GM18520 (cell line): ENCODE measurements around the gene VCAN.

Experiments used
- ATAC-seq: cut with Tn5 transposase; IDR thresholded peaks from one replicate; pipeline ENCODE4 v1.9.1; 2021; ENCODE audit not compliant: unreplicated experiment

VCAN gene

DNA sequence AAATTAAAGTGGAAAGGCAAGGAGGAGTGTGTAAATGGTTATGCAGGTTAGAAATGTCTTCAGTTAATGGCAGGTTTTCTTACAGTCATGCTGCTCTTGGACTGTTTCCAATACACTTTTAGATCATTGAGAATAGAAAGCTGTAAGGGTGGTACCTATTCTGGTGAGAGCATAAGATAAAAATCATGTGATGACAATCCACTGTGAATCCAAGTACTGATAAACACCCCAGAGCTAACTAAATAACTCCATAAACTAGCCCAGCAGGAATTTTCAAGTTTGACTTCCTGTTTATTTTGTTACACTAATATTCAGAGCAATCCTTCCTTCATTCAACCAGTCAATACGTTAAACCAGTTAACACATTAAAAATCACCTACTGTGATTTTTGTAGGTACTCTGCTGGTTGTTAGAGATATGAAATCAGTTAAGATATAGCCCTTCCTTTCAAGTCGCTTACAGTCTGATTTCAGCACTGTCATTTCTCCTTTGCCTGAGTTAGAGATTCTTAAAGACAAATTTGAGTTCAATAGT lies 22.6 kb downstream of the VCAN start:
- no peak for ATAC-seq

- no peak for ATAC-seq
Measured at GRCh38 chr5:83494666-83495065, 23.1 kb downstream of the VCAN start.

DNA sequence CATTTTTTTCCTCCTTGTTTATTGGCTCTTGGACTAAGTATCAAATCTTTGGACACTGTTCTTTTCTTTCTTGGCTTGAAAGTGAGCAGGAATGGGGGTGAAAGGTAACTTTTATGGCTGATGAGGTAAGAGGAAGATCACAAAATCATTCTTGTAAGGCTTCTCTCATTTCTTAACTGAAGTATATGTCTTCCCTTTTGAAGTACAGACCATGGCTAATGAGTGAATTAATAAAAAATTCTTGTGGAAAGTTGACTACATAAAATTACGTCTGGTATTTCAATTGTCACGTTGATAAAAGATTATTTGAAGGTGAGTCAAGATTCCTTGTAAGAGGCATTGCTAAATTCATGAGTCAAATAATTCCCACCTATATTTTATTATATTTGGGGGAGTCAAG lies 25.1 kb downstream of the VCAN start:
- no peak for ATAC-seq

DNA sequence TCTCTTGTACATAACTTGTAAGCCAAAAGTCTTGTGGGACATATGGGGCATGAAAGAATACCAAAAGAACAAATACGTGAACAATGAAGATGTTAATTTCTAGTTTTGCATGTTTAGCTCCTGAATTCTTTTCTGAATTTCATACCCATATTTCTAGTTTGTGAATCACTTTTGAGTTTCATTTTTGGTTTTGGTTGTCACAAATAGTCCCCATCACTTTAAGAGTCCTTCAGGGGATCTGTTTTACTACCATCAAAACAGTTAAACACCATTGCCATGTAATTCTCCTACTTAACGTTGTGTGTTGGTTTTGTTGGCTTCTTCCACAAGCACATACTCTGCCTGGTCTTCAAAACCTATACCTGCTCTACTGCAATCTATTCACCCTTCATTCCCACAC lies 27.0 kb downstream of the VCAN start:
- no peak for ATAC-seq

DNA sequence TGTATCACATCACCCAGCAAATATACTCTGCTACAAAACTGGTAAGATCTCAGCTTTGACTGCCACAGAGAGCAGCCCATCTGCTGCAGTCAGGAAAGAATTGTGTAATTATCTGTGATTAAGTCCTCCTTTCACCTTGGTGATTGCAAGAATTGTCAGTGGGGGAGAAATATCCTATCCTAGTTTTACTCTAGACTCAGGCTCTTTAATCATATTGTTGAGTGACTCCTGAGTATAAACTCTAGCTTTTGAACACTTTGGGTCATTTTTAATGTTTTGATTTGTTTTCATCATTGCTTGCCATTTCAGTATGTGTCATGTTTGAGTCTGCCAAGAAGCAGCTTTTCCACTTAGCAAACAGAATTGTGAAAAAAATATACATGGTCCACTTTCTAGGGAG lies 32.1 kb downstream of the VCAN start:
- ATAC-seq: no peak

- no peak for ATAC-seq
Measured at GRCh38 chr5:83507431-83507830, 35.9 kb downstream of the VCAN start.

DNA sequence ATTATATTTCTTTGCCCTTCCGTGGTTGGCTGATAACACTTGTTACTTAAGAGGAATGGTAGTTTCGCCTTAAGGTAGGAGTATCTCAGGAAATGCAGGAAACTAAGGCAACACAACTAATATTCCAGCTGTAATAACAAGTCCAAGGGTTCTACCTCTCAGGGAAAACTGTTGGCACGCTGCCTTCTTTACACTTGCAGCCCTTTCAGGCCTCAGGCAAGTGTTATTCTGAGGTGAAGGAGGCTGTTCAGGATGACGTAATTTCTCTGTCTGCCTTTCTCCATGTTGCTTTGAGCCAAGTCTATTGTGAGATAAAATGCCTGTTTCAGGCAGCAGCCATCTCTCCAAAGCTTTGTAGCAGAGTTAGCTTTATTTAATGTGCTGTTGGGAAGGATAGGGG lies 38.0 kb downstream of the VCAN start:
- no peak for ATAC-seq

GRCh38 chr5:83510260-83510659 lies 38.7 kb downstream of the VCAN start:
- ATAC-seq: peak; percentile 79

DNA sequence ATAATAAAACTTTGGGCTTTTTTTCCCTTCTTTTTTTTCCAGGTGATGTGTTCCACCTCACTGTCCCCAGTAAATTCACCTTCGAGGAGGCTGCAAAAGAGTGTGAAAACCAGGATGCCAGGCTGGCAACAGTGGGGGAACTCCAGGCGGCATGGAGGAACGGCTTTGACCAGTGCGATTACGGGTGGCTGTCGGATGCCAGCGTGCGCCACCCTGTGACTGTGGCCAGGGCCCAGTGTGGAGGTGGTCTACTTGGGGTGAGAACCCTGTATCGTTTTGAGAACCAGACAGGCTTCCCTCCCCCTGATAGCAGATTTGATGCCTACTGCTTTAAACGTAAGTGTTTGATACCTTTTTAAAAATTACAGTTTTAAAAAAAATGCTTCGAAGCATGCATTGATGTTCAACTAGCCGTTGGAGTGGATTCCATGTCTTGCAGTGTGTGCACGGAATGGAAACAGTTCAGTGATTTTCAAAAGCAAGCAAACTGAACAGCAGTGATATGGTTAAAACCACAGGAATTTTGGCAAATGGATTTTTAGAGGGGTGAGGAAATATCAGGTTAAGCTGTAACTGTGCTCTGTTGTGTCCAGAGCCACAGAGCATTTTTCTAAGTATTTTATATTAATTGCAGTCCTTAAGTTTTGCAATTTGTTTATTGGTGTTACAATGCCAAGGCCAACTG lies 40.7 kb downstream of the VCAN start:
- no peak for ATAC-seq

DNA sequence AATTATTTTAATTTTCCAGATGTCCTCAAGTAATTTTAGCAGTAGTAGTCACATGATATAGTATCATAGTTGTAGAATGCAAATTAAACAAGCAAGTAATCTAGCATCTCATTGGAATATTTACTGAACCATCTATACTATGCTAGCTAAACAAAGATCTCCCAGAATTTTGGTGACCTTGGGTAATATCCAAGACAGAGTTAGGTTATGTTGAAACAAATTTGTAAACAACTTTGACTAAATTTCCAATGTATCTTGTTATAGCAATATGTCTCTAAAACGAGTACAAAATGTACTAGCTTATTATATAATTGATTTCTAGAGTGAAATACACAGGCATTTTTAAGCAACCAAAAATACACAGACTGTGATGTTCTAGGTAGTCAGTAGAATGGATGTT lies 41.5 kb downstream of the VCAN start:
- ATAC-seq: no peak

- no peak for ATAC-seq
Measured at GRCh38 chr5:83513491-83513890, 41.9 kb downstream of the VCAN start.

- no peak for ATAC-seq
Measured at GRCh38 chr5:83516377-83516776, 44.8 kb downstream of the VCAN start.

DNA sequence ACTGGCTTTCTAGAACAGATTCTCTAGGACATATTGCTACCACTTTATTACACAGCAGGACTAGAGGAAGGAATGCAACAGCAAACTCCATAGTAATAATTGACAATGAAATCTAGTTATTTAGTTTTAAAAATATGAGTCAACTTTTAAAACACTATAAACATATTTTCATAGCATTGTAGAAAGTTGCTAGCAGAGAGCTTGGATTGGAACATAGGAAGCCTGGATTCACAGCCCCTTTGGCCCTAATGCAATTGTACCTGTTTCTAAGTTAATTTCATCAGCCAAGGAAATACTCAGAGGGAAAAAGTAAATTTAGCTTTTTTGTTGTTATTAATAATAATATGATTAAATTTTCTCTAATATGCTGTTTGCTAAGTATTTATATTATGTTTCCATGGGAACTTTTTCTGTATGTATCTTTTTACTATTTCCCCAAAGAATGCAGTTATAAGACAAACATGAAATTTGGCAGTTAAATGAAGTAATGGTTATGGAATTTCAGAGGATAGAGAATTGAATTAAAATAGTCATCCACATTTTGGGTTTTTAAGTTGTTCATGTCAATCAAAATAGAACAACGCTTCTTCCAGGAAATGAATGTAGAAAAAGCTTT lies 45.6 kb downstream of the VCAN start:
- no peak for ATAC-seq

DNA sequence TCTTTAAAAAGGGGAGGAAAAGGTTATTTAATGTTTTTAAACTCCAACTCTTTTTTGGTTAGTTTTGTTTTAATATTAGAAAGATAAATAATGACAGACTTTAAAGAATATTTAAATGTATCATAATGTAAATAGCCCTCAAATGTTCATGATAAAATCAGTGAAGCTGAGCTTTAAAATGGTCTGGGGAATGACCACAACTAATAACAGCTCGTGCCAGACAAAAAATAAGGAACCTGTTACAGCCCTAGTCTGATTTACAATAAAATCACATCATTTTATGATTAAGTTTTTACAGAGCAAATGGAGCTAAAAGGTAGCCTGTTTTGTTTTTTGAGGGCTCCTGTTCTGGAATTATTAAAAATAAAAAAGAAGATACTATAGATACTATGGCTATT lies 46.1 kb downstream of the VCAN start:
- no peak for ATAC-seq

GRCh38 chr5:83518319-83519061 lies 46.9 kb downstream of the VCAN start:
- no peak for ATAC-seq

DNA sequence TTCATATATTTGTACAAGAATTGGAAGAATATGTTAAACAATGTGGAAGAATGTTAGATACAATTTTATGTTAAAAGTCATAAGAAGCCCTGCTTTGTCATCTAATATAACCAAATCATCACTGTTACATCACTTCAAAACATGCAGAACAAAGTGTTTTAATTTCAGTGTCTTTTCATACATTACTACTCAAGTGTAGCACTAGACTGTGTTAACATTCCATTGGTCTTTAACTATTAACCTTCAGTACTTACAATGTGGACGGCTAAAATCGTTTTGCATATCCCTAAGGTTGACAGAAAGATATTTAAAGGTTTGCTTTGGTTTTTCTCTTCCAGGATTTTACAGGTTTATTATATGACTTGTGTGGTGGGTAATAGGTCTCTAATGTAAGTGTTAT lies 50.9 kb downstream of the VCAN start:
- no peak for ATAC-seq

DNA sequence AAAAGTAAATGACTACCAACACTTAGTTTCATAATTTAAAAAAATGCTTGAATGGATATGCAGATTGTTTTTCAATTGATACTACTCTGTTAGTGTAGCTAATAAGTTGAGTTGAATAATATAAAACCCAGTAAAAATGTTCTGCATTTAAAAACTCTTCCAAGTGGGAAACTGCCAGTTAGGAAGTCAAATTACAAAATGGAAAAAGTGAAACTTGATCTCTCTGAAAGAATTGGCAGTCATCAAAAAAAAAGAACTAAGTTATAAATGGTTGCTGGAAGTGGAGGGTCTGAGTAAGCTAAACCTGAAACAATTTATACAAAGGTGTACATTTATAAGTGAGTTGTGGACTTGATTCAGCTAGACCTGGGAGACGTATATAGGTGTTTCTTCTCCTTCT lies 52.4 kb downstream of the VCAN start:
- ATAC-seq: no peak

DNA sequence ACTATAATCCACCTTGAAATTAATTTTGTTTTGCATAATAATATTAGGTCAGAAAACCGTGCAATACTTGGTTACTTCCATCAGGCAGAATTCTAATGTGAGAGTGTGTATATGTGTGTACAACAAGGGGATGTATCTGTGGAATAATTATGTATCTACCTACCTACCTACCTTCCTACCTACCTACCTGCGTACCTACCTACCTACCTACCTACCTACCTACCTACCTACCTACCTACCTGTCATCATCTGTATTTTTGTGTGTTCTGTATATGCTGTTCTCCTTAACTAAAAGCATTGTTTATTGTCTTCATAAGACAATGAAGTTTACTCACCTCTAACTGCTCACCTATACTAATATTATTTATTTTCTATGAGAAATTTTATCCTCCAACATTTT lies 52.8 kb downstream of the VCAN start:
- ATAC-seq: no peak

DNA sequence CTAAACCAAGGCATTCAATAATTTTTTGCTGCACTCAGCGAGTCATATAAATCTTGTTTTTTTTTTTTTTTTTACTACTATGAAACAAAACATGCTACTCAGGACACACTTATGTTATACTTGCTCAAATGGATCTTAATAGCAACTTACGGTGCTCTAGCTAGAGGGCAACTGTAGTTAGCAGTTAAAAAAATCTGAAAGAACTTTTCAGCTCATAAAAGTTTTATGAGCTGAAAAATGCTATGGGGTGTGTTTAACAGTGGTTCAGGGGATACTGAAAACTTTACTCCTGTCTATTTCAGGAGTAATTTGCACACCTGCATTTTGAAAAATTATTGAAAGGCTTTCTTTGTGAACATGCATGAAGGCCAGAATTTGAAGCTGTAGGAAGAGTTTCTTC lies 53.4 kb downstream of the VCAN start:
- no peak for ATAC-seq

GRCh38 chr5:83526289-83526688 lies 54.7 kb downstream of the VCAN start:
- ATAC-seq: no peak

- no peak for ATAC-seq
Measured at GRCh38 chr5:83527221-83527620, 55.7 kb downstream of the VCAN start.
